HEK293T (cell line): ENCODE measurements around the gene FBXL13.
"Not testable (repeated sequence)": the region's sequence is repeated elsewhere in the genome, so short reads cannot be mapped to it uniquely, and the experiment has no call there.

ENCODE experiments used
- CTCF ChIA-PET: fragments of 350-600 bp; formaldehyde crosslinking; extraction: SDS; loops from one replicate; lab custom pipeline; 2021; ENCODE audit warnings: antibody characterized with exemption, inconsistent platforms; lab: Yijun Ruan, JAX
- POLR2A ChIA-PET: fragments of 350-600 bp; formaldehyde crosslinking; extraction: SDS; loops from one replicate; lab custom pipeline; 2020; ENCODE audit warnings: antibody characterized with exemption, inconsistent platforms; lab: Yijun Ruan, JAX
- DNase-seq: peaks from one replicate; pipeline ENCODE4 v3.0.0; 2012; ENCODE audit warnings: mixed read lengths; ENCODE audit errors: extremely low spot score
- ARNT ChIP-seq: fragments of 450-650 bp; IDR thresholded peaks from 2 replicates; pipeline ENCODE4 v1.6.1; 2017; ENCODE audit warnings: mild to moderate bottlenecking
- BHLHE40 ChIP-seq: fragments of 450-650 bp; IDR thresholded peaks from 2 replicates; pipeline ENCODE4 v1.6.1; 2016; ENCODE audit warnings: mild to moderate bottlenecking, moderate library complexity, borderline replicate concordance
- CTBP1 ChIP-seq: fragments of 450-650 bp; IDR thresholded peaks from 2 replicates; pipeline ENCODE4 v1.6.1; 2016; ENCODE audit warnings: borderline replicate concordance
- FOXA1 ChIP-seq: fragments of 450-650 bp; IDR thresholded peaks from 2 replicates; pipeline ENCODE4 v1.6.1; 2016; ENCODE audit warnings: mild to moderate bottlenecking
- FOXK2 ChIP-seq: fragments of 450-650 bp; IDR thresholded peaks from 2 replicates; pipeline ENCODE4 v1.6.1; 2016; ENCODE audit warnings: mild to moderate bottlenecking
- FOXM1 ChIP-seq: fragments of 450-650 bp; IDR thresholded peaks from 2 replicates; pipeline ENCODE4 v1.6.1; 2017; ENCODE audit warnings: mild to moderate bottlenecking, borderline replicate concordance
- HDGF ChIP-seq: fragments of 450-650 bp; IDR thresholded peaks from 2 replicates; pipeline ENCODE4 v1.6.1; 2017; ENCODE audit warnings: antibody characterized with exemption, borderline replicate concordance
- L3MBTL2 ChIP-seq: fragments of 450-650 bp; conservative IDR thresholded peaks from 2 replicates; pipeline ENCODE4 v1.6.1; 2016; ENCODE audit warnings: mild to moderate bottlenecking
- LEF1 ChIP-seq: fragments of 450-650 bp; IDR thresholded peaks from 2 replicates; pipeline ENCODE4 v1.6.1; 2017; ENCODE audit warnings: mild to moderate bottlenecking, borderline replicate concordance
- NFRKB ChIP-seq: fragments of 450-650 bp; IDR thresholded peaks from 2 replicates; pipeline ENCODE4 v1.6.1; 2016; ENCODE audit warnings: mild to moderate bottlenecking, moderate library complexity
- PKNOX1 ChIP-seq: fragments of 450-650 bp; IDR thresholded peaks from 2 replicates; pipeline ENCODE4 v1.6.1; 2016
- SP1 ChIP-seq: fragments of 450-650 bp; IDR thresholded peaks from 2 replicates; pipeline ENCODE4 v1.6.1; 2017
- SUZ12 ChIP-seq: fragments of 450-650 bp; IDR thresholded peaks from 2 replicates; pipeline ENCODE4 v1.6.1; 2016; ENCODE audit warnings: mild to moderate bottlenecking
- TARDBP ChIP-seq: fragments of 450-650 bp; IDR thresholded peaks from 2 replicates; pipeline ENCODE4 v1.6.1; 2016
- ZNF384 ChIP-seq: fragments of 450-650 bp; IDR thresholded peaks from 2 replicates; pipeline ENCODE4 v1.6.1; 2016

The FBXL13 gene

GRCh38 chr7:103101543-103101942 is 26.9 kb upstream of the FBXL13 start:
- ChIA-PET CTCF (interaction anchor here (0.6 kb wide), 1 partner anchor 354 kb away, joined by 4 read pairs; no protein-coding TSS in a partner anchor), POLR2A (no interaction called here)
- TF ChIP-seq L3MBTL2 (no peak), NFRKB (no peak), LEF1 (no peak), FOXA1 (no peak)
- DNase-seq: no peak

GRCh38 chr7:103100348-103100747 is 25.8 kb upstream of the FBXL13 start:
- no peak for DNase-seq
- no peak for TF ChIP-seq TARDBP
- TF ChIP-seq FOXM1: no peak
- no peak for TF ChIP-seq SUZ12
- no peak for TF ChIP-seq FOXA1
- TF ChIP-seq PKNOX1: no peak
- ChIA-PET CTCF (no interaction called here), POLR2A (no interaction called here)

- DNase-seq: no peak
- ChIA-PET CTCF (no interaction called here), POLR2A (no interaction called here)
- no peak for TF ChIP-seq SUZ12
- no peak for TF ChIP-seq TARDBP
- TF ChIP-seq CTBP1: no peak
- no peak for TF ChIP-seq L3MBTL2
- TF ChIP-seq ZNF384: no peak
- TF ChIP-seq ARNT: no peak
These were observed 22.4 kb upstream of the FBXL13 start for GRCh38 chr7:103097041-103097440.

- POLR2A ChIA-PET, DNase-seq, CTCF ChIA-PET: not testable (repeated sequence)
These were observed 21.0 kb upstream of the FBXL13 start for GRCh38 chr7:103095558-103095957.

GRCh38 chr7:103094102-103094501 is 19.5 kb upstream of the FBXL13 start:
- DNase-seq: no peak
- CTCF ChIA-PET: interaction anchor here (0.7 kb wide), 1 partner anchor 325 kb away, joined by 3 read pairs; no protein-coding TSS in a partner anchor
- POLR2A ChIA-PET: no interaction called here
- TF ChIP-seq LEF1: no peak
- no peak for TF ChIP-seq ZNF384
- no peak for TF ChIP-seq FOXM1

- POLR2A ChIA-PET: no interaction called here
- CTCF ChIA-PET: no interaction called here
- DNase-seq: no peak
- TF ChIP-seq FOXM1 (no peak), SUZ12 (no peak), L3MBTL2 (no peak), FOXA1 (no peak)
These were observed 18.8 kb upstream of the FBXL13 start for GRCh38 chr7:103093429-103093828.

GRCh38 chr7:103092321-103092720 is 17.7 kb upstream of the FBXL13 start:
- DNase-seq, CTCF ChIA-PET, POLR2A ChIA-PET: not testable (repeated sequence)

- TF ChIP-seq SP1 (no peak), TARDBP (no peak), NFRKB (no peak), LEF1 (no peak), SUZ12 (no peak), PKNOX1 (no peak), FOXK2 (no peak)
- ChIA-PET CTCF (no interaction called here), POLR2A (interaction anchor here (0.9 to 1.6 kb wide), 2 partner anchors 8 to 22 kb away, joined by 3 to 4 read pairs; partner anchors contain the start of genes ARMC10 and FBXL13)
- no peak for DNase-seq
These were observed 8.6 kb upstream of the FBXL13 start for GRCh38 chr7:103083210-103083609.

- ChIA-PET CTCF (no interaction called here), POLR2A (interaction anchor here (0.9 to 1.6 kb wide), 2 partner anchors 8 to 22 kb away, joined by 3 to 4 read pairs; partner anchors contain the start of genes ARMC10 and FBXL13)
- no peak for TF ChIP-seq L3MBTL2
- no peak for TF ChIP-seq FOXK2
- TF ChIP-seq LEF1: no peak
- no peak for TF ChIP-seq BHLHE40
- no peak for TF ChIP-seq NFRKB
- TF ChIP-seq CTBP1: no peak
- TF ChIP-seq HDGF: no peak
- no peak for TF ChIP-seq ZNF384
- no peak for TF ChIP-seq SUZ12
- no peak for TF ChIP-seq TARDBP
- no peak for TF ChIP-seq ARNT
- TF ChIP-seq PKNOX1: no peak
- TF ChIP-seq SP1: no peak
- TF ChIP-seq FOXM1: no peak
- TF ChIP-seq FOXA1: no peak
- no peak for DNase-seq
These were observed 7.9 kb upstream of the FBXL13 start for GRCh38 chr7:103082497-103082896.
